HG03442 (cell line): ENCODE measurements around the gene FAM222A.

Experiments
- ATAC-seq: cut with Tn5 transposase; IDR thresholded peaks from one replicate; pipeline ENCODE4 v1.9.1; 2021; ENCODE audit warnings: mild to moderate bottlenecking, moderate library complexity; ENCODE audit not compliant: unreplicated experiment

The FAM222A gene

DNA sequence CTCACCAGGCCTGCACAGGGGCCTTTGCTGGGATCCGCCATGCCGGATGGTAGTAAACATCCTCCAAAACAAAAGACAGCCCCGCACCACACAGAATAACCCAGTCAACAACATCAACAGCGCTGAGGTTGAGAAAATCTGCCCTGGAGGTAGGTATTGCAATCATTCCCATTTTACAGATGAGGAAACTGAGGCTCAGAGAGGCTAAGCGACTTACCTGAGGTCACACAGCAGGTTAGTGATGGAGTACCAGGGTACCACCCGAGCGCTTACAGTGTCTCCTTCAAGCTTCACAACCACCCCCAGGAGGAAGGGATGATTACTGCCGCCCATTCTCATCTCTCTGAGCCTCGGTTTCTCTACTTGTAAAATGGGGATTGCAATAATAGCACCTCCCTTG lies 104.6 kb downstream of the FAM222A start:
- ATAC-seq, result no peak

DNA sequence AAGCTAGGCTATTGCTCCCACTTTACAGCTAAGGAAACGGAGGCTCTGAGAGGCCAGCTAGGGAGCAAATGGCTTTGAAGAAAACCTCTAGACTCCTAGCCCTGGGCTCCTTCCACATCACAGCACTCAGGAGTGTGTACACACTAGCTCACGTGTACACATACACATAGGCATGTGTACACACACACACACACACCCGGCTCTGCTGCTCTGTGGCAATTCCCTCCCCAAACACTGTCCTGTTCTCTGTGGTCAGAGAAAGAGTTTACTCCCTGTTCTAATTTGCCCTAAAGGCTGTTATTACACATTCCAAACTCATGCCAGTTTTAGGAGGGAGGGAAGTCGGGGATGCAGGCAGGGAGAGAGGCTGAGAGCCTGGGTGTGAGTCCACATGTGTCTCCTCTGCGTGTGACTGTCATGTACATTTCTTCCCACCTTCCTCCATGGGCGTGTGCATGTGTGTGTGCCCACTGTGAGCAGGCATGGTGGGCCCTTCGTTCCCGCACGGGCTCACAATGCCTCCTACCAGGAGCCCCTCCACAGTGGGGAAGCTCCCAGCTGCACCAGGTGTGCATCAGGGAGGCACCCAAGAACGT lies 105.4 kb downstream of the FAM222A start:
- ATAC-seq, result no peak
